WTC11 (cell line): Measurements from ENCODE around the gene NR2F2. TPM values are rescaled to one million over a fixed set of nuclear protein-coding genes. Genes with fewer than 3 reads are reported as not detected.

Experiments
- ATAC-seq: fragments of 200-7000 bp; cut with Tn5 transposase; 2 replicates; pipeline ENCODE4 v1.10.0; 2021; ENCODE audit warnings: mild to moderate bottlenecking, moderate library complexity
- CTCF ChIA-PET: fragments of 300-600 bp; sonication (Branson Sonifier 250); formaldehyde crosslinking; loops from one replicate; lab custom pipeline; 2021; ENCODE audit warnings: antibody characterized with exemption; lab: Charles Lee
- POLR2A ChIA-PET: fragments of 350-600 bp; sonication (Branson Sonifier 250); formaldehyde crosslinking; loops from one replicate; lab custom pipeline; 2021; ENCODE audit warnings: antibody characterized with exemption; lab: Charles Lee
- DNase-seq: peaks from one replicate; pipeline ENCODE4 v3.0.0; 2021; ENCODE audit warnings: low spot score
- H3K27ac Mint-ChIP-seq: 2 replicates; pipeline ENCODE4 v1.8.0; 2021; ENCODE audit warnings: mixed read lengths
- H3K27me3 Mint-ChIP-seq: 2 replicates; pipeline ENCODE4 v1.8.0; 2021; ENCODE audit warnings: low read depth, mild to moderate bottlenecking, moderate library complexity, mixed read lengths
- H3K36me3 Mint-ChIP-seq: 2 replicates; pipeline ENCODE4 v1.8.0; 2021; ENCODE audit warnings: mixed read lengths
- H3K4me1 Mint-ChIP-seq: 2 replicates; pipeline ENCODE4 v1.8.0; 2022; ENCODE audit warnings: mixed read lengths
- H3K4me3 Mint-ChIP-seq: 2 replicates; pipeline ENCODE4 v1.8.0; 2021; ENCODE audit warnings: mild to moderate bottlenecking, moderate library complexity, mixed read lengths
- H3K9me3 Mint-ChIP-seq: 2 replicates; pipeline ENCODE4 v1.8.0; 2021; ENCODE audit warnings: mixed read lengths
- ATF1 ChIP-seq: sonication (generic); formaldehyde crosslinking; IDR thresholded peaks from 2 replicates; pipeline ENCODE4 v1.8.1; 2023; ENCODE audit warnings: mild to moderate bottlenecking, moderate library complexity, missing genetic modification reagents
- EMX1 ChIP-seq: fragments of 250-450 bp; sonication (Bioruptor Pico); IDR thresholded peaks from 2 replicates; pipeline ENCODE4 v1.8.0; 2021; ENCODE audit warnings: mild to moderate bottlenecking
- GRHL2 ChIP-seq: fragments of 250-450 bp; sonication (Bioruptor Pico); IDR thresholded peaks from 2 replicates; pipeline ENCODE4 v1.8.0; 2022; ENCODE audit warnings: mild to moderate bottlenecking, moderate library complexity; ENCODE audit not compliant: insufficient replicate concordance, severe bottlenecking
- HMGA2 ChIP-seq: fragments of 250-450 bp; sonication (Bioruptor Pico); IDR thresholded peaks from 2 replicates; pipeline ENCODE4 v1.4.0; 2021; ENCODE audit warnings: mild to moderate bottlenecking, moderate library complexity
- JAZF1 ChIP-seq: fragments of 250-450 bp; sonication (Bioruptor Pico); IDR thresholded peaks from 2 replicates; pipeline ENCODE4 v1.9.0; 2021; ENCODE audit warnings: moderate library complexity, mild to moderate bottlenecking, inconsistent platforms
- NFATC4 ChIP-seq: fragments of 250-450 bp; sonication (Bioruptor Pico); IDR thresholded peaks from 2 replicates; pipeline ENCODE4 v1.9.0; 2021; ENCODE audit warnings: mild to moderate bottlenecking
- PRRX2 ChIP-seq: fragments of 250-450 bp; sonication (Bioruptor Pico); IDR thresholded peaks from 2 replicates; pipeline ENCODE4 v1.8.0; 2021; ENCODE audit warnings: mild to moderate bottlenecking
- RORB ChIP-seq: fragments of 250-450 bp; sonication (Bioruptor Pico); IDR thresholded peaks from 2 replicates; pipeline ENCODE4 v1.9.0; 2021; ENCODE audit warnings: mild to moderate bottlenecking
- SMAD3 ChIP-seq: sonication (generic); formaldehyde crosslinking; IDR thresholded peaks from 2 replicates; pipeline ENCODE4 v1.8.0; 2022; ENCODE audit warnings: missing genetic modification reagents, mild to moderate bottlenecking, borderline replicate concordance
- TCF7 ChIP-seq: sonication (generic); formaldehyde crosslinking; IDR thresholded peaks from 2 replicates; pipeline ENCODE4 v1.8.0; 2022; ENCODE audit warnings: mild to moderate bottlenecking, low read depth, missing genetic modification reagents, moderate library complexity
- TEAD4 ChIP-seq: sonication (generic); formaldehyde crosslinking; IDR thresholded peaks from 2 replicates; pipeline ENCODE4 v1.8.0; 2022; ENCODE audit warnings: mild to moderate bottlenecking, missing genetic modification reagents
- ZNF232 ChIP-seq: sonication (generic); formaldehyde crosslinking; IDR thresholded peaks from 2 replicates; pipeline ENCODE4 v1.8.0; 2022; ENCODE audit warnings: mild to moderate bottlenecking, missing genetic modification reagents
- total RNA-seq: library from RNA; stranded (reverse); gene quantifications from 3 replicates; pipeline ENCODE4 v1.2.3, GENCODE V29; 2021
- TF ChIP-seq, protein P1 (sequence below): fragments of 250-450 bp; sonication (Bioruptor Pico); conservative IDR thresholded peaks from 2 replicates; pipeline ENCODE4 v1.9.0; 2021; ENCODE audit warnings: mild to moderate bottlenecking
- TF ChIP-seq, protein P2 (sequence below): fragments of 200-600 bp; IDR thresholded peaks from 2 replicates; pipeline ENCODE4 v1.8.0; 2022; ENCODE audit warnings: antibody characterized with exemption
- TF ChIP-seq, protein P3 (sequence below): sonication (generic); formaldehyde crosslinking; IDR thresholded peaks from 2 replicates; pipeline ENCODE4 v1.8.0; 2022; ENCODE audit warnings: missing genetic modification reagents
- TF ChIP-seq, protein P4 (sequence below): sonication (generic); formaldehyde crosslinking; conservative IDR thresholded peaks from 2 replicates; pipeline ENCODE4 v1.8.1; 2023; ENCODE audit warnings: mild to moderate bottlenecking, low read depth, missing genetic modification reagents, moderate library complexity

NR2F2 gene
- total RNA-seq, 1 experiment from 2014 or later = 0.57 TPM

DNA sequence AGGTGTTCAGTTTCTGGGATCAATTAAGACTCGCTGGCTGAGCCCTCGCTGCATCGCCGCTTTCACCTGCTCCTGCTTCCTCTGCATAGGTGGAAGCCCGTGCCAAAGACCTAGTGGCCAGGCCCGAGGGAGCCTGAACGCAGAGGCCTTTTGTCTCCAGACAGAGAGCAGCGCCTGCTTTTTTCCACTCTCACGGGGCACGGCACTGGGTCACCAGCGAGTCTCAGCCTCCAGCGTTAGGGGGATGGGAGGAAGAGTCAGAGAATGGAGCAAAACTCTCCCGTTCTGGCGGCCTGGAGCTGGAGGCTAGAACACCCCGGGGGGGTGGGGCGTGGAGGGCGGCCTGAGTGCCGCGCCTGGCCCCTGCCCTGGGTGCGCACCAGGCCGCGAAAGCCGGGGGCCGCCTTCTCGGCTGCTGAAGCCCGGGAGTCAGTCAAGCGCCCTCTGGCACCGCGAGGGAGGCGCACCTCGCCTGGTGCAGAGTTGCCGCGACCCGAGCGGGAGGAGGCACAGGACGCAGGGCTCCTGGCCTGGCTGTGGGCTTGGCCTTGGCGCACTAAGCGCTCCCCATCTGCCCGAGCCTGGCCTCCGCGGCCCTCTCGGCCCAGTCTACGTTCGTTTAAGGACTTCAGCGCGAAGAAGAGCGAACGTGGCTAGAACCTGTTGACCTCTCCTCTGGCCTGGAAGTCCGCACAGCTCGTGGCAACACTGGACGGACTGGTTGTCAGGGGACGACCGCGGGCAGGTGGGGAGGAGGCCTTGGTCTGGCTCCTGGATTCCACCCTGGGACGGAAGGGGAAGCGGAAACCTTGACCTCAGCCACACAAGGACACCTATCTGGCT lies 21.5 kb downstream of the NR2F2 start (continued):
- TF ChIP-seq, protein P1, sequence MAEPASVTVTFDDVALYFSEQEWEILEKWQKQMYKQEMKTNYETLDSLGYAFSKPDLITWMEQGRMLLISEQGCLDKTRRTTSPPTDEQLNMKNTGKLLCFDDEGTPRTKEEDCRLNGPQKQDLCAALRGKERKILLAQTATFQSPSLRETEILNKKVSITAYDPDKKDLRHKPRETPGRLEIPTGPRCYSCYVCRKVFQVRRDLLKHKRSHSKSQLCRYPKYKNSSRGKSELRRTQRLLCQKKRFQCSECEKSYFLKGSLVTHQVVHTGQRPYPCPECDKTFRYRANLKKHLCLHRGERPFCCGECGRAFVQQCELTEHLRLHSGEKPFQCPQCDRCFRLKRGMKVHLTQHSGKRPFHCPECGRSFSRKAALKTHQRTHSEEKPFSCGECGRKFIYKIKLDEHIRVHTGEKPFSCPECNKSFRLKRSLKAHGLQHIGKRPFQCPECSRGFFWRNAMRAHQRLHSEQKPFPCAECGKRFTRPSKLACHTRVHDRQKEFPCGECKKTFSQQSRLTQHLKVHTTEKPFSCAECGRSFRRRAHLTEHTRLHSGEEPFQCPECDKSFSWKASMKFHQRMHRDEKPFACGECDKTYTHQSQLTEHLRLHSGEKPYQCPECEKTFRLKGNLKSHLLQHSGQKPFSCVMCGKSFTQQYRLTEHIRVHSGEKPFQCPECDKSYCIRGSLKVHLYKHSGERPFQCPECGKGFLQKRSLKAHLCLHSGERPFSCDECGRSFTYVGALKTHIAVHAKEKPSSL (CRISPR knock-in tag) = no peak
- TF ChIP-seq, all 79 proteins: peak for 0

DNA sequence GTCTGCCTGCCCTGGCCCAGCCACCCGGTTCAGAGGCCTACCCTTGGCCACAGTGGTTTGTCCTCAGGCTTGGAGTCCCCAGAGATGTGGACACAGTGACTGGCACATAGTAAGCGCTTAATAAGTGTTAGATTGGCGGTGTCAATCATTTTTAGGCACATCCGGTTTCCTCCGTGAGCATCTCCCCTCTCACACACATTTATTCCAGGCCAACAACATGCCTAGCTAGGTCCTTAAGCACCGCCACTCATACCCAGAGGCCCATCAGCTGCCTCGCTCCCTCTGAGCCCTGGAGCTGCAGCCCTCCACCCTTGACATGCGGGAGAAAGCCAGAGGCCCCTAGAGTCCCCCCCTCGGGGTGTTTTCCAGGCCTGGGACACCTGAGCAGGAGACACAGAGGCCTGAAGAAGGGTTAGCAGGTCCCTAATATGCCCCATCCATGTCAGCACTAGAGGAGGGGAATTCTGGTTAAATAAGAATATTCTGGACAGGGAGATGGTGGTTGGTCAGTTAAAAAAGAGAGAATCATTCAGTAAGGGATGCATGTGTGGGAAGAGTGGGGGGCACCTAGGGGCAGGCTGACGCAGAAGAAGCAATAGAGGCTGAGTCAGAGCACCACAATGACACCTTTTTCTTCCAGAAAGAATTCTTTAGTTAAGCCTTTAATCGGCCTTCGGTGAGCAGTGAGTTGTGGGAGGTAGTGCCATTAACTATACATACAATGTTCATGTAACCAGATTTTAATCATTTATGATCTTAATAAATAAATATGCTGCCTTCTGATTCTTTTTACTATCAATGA lies 22.3 kb downstream of the NR2F2 start:
- CTCF ChIA-PET = interaction anchor here (0.9 to 6.0 kb wide), 8 partner anchors 9 to 893 kb away, joined by 3 to 52 read pairs (median 8); no protein-coding TSS in a partner anchor
- no peak overlapping the region for H3K27ac Mint-ChIP-seq
- peak; percentile 12 for DNase-seq
- no peak for TF ChIP-seq EMX1
- TF ChIP-seq, protein P2, sequence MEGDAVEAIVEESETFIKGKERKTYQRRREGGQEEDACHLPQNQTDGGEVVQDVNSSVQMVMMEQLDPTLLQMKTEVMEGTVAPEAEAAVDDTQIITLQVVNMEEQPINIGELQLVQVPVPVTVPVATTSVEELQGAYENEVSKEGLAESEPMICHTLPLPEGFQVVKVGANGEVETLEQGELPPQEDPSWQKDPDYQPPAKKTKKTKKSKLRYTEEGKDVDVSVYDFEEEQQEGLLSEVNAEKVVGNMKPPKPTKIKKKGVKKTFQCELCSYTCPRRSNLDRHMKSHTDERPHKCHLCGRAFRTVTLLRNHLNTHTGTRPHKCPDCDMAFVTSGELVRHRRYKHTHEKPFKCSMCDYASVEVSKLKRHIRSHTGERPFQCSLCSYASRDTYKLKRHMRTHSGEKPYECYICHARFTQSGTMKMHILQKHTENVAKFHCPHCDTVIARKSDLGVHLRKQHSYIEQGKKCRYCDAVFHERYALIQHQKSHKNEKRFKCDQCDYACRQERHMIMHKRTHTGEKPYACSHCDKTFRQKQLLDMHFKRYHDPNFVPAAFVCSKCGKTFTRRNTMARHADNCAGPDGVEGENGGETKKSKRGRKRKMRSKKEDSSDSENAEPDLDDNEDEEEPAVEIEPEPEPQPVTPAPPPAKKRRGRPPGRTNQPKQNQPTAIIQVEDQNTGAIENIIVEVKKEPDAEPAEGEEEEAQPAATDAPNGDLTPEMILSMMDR = no peak
- TF ChIP-seq, protein P3, sequence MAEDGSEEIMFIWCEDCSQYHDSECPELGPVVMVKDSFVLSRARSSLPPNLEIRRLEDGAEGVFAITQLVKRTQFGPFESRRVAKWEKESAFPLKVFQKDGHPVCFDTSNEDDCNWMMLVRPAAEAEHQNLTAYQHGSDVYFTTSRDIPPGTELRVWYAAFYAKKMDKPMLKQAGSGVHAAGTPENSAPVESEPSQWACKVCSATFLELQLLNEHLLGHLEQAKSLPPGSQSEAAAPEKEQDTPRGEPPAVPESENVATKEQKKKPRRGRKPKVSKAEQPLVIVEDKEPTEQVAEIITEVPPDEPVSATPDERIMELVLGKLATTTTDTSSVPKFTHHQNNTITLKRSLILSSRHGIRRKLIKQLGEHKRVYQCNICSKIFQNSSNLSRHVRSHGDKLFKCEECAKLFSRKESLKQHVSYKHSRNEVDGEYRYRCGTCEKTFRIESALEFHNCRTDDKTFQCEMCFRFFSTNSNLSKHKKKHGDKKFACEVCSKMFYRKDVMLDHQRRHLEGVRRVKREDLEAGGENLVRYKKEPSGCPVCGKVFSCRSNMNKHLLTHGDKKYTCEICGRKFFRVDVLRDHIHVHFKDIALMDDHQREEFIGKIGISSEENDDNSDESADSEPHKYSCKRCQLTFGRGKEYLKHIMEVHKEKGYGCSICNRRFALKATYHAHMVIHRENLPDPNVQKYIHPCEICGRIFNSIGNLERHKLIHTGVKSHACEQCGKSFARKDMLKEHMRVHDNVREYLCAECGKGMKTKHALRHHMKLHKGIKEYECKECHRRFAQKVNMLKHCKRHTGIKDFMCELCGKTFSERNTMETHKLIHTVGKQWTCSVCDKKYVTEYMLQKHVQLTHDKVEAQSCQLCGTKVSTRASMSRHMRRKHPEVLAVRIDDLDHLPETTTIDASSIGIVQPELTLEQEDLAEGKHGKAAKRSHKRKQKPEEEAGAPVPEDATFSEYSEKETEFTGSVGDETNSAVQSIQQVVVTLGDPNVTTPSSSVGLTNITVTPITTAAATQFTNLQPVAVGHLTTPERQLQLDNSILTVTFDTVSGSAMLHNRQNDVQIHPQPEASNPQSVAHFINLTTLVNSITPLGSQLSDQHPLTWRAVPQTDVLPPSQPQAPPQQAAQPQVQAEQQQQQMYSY (CRISPR knock-in tag) = no peak
- no peak for TF ChIP-seq TCF7
- TF ChIP-seq GRHL2 (CRISPR knock-in tag) = no peak
- TF ChIP-seq SMAD3 (CRISPR knock-in tag) = no peak
- no peak for TF ChIP-seq PRRX2 (CRISPR knock-in tag)
- TF ChIP-seq TEAD4 (CRISPR knock-in tag) = no peak
- TF ChIP-seq, protein P4, sequence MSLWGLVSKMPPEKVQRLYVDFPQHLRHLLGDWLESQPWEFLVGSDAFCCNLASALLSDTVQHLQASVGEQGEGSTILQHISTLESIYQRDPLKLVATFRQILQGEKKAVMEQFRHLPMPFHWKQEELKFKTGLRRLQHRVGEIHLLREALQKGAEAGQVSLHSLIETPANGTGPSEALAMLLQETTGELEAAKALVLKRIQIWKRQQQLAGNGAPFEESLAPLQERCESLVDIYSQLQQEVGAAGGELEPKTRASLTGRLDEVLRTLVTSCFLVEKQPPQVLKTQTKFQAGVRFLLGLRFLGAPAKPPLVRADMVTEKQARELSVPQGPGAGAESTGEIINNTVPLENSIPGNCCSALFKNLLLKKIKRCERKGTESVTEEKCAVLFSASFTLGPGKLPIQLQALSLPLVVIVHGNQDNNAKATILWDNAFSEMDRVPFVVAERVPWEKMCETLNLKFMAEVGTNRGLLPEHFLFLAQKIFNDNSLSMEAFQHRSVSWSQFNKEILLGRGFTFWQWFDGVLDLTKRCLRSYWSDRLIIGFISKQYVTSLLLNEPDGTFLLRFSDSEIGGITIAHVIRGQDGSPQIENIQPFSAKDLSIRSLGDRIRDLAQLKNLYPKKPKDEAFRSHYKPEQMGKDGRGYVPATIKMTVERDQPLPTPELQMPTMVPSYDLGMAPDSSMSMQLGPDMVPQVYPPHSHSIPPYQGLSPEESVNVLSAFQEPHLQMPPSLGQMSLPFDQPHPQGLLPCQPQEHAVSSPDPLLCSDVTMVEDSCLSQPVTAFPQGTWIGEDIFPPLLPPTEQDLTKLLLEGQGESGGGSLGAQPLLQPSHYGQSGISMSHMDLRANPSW (CRISPR knock-in tag) = no peak
- no peak for TF ChIP-seq ATF1 (CRISPR knock-in tag)
- TF ChIP-seq JAZF1 (CRISPR knock-in tag) = no peak
- TF ChIP-seq HMGA2 (CRISPR knock-in tag) = no peak
- no peak for TF ChIP-seq NFATC4 (CRISPR knock-in tag)
- no peak for TF ChIP-seq RORB (CRISPR knock-in tag)
- no peak for TF ChIP-seq ZNF232 (CRISPR knock-in tag)
- TF ChIP-seq, all 79 proteins: peak for 0
- POLR2A ChIA-PET = no interaction called here
- Mint-ChIP-seq H3K36me3 (no peaks in the 10 kb centered on the region), H3K4me1 (peaks cover 56% of the 10 kb centered on the region), H3K9me3 (no peaks in the 10 kb centered on the region), H3K4me3 (peak overlapping the region; percentile 52), H3K27me3 (no peaks in the 10 kb centered on the region; the same call in 1 of the 2 replicates)
- no peak for ATAC-seq
